DMS114 treated with DMSO at 0.1 percent for 48 hours (cell line): ENCODE measurements around the gene CASKIN2.
"Not testable (repeated sequence)": the region's sequence is repeated elsewhere in the genome, so short reads cannot be mapped to it uniquely, and the experiment has no call there.

Source experiments
- DNase-seq: peaks from one replicate; lab custom pipeline; 2025; ENCODE audit not compliant: unreplicated experiment; lab: John Stamatoyannopoulos, UW

Gene CASKIN2

DNA sequence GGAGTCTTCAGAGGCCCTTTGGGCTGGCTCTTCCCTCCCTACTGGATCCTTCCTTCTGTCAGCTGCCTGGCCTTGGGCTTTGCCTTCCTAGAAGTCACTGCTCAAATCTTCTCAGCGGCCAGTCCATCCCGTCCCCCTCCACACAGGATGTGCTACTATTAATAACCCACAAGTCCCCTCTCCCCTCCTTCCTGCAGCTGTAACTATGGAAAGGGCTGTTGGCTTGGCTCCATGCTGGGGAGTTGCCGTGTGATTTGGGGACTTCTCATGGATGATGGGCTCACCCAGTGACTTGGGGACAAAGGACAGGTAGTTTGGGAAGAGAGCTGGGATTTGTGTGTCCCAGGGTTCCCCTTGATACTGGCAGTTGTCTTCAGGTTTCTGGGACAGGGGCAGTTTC, 39.5 kb downstream of the CASKIN2 start:
- no peak for DNase-seq

- no peak for DNase-seq
Measured at GRCh38 chr17:75475144-75475835, 40.0 kb downstream of the CASKIN2 start.

DNA sequence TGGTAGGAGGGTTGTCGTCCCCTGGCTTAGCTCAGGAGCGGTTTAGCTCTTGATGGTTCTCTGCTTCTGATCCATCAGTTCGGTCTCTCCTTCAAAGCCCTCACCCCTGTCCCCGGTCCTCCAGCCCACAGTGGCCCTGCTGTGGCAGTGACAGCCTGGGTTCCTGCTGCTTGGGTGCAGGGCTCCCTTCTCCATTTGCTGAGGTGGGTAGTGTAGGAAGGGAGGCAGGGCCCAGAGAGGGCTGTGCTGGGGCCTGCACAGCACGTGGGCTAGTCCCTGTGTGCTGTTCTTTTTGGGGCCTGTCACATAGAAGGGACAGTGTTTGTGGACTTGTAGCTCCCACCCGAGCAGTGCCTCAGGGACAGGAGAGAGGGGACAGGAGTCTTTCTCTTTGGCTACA, 40.6 kb downstream of the CASKIN2 start:
- no peak for DNase-seq

DNA sequence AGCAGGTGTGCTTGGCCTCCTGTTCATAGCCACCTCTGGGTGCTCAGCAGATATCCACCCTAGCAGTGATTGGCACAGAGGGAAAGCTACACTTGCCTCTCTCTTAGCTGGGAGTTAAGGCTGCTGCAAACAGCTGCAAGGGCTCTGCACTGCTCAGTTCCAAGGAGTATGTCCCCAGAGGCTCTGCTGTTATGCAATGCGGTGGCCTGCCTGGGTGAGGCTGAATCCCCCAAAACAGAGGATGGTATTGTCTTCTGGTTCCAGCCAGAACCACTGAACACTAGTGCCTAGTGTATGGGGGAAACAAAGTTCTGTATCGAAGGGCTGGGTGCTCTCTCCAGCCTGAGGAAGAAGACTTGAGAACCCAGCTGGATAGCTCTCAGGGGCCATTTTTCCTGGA, 42.1 kb downstream of the CASKIN2 start:
- DNase-seq = no peak

- DNase-seq = no peak
Measured at GRCh38 chr17:75472119-75472518, 43.2 kb downstream of the CASKIN2 start.

- no peak for DNase-seq
Measured at GRCh38 chr17:75471207-75471606, 44.1 kb downstream of the CASKIN2 start.

DNA sequence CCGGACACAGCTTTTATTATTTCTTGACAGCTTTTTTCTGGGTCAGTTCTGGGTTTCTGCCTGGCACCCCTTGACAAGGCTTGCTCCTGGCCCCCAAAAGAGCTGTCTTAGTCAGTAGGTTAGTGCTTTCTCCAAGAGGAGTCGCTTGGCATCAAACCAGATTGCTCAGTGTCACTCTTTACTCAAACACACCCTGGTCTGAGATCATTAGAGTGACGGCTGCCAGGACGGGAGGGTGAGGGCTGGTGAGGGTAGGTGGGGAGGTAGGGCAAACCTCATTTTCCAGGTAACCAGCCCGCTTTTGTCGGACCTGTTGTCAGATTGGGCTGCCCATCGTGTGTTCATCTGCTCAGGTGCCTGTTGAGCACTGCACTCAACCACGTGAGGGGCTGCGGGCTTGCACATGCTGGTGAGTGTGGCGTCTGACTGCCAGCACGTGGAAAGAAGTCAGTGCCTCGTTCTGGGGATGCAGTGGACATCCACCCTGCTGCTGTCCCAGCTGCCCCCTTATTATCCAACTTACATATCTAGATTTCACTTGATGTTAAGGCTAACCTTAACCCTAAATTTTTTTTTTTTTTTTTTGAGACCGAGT, 46.5 kb downstream of the CASKIN2 start:
- DNase-seq = no peak

GRCh38 chr17:75468291-75468754, 47.0 kb downstream of the CASKIN2 start:
- DNase-seq = no peak

DNA sequence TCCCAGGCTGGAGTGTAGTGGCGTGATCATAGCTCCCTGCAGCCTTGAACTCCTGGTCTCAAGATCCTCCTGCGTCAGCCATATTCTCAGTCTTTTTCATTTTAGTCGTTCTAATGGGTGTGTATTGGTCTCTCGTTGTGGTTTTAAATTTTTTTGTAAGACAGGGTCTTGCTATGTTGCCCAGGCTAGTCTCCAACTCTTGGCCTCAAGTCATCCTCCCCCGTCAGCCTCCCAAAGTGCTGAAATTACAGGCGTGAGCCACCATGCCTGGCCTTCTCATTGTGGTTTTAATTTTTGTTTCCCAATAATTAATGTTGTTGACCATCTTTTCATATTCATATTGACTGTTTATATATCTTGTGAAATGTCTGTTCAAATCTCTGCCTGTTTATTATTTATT, 50.3 kb downstream of the CASKIN2 start:
- no peak for DNase-seq

DNA sequence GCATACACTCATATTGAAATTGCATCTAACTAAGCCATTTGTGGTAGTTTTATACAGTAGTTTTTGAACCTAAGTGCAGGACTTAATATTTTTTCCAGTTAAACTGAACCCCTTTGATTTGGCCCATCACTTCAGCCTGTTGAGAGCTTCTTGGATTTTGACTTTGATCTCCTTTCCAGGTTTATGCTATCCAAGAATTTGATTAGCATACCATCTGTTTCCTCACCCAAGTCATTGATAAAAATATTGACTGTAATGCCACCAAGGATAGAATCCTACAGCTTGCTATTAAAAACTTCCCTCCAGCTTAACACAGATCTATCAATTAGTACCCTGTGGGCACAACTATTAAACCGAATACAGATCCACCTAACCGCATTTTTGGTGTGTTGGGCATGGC, 51.7 kb downstream of the CASKIN2 start:
- no peak for DNase-seq

DNA sequence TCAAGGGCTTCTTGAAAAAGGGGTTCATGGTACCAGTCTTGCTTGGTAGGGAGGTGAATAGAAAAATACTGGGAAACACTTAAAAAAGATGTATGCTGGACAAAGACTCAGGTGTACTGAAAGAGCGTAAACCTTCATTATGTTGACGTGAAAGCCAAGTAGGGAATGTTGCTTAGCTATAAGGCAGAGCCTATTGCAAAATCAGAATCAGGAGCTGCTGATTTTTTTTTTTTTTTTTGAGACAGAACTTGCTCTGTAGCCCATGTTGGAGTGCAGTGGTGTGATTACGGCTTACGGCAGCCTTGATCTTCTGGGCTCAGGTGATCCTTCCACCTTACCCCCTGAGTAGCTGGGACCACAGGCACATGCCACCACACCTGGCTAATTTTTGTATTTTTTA, 55.0 kb downstream of the CASKIN2 start:
- DNase-seq = no peak

DNA sequence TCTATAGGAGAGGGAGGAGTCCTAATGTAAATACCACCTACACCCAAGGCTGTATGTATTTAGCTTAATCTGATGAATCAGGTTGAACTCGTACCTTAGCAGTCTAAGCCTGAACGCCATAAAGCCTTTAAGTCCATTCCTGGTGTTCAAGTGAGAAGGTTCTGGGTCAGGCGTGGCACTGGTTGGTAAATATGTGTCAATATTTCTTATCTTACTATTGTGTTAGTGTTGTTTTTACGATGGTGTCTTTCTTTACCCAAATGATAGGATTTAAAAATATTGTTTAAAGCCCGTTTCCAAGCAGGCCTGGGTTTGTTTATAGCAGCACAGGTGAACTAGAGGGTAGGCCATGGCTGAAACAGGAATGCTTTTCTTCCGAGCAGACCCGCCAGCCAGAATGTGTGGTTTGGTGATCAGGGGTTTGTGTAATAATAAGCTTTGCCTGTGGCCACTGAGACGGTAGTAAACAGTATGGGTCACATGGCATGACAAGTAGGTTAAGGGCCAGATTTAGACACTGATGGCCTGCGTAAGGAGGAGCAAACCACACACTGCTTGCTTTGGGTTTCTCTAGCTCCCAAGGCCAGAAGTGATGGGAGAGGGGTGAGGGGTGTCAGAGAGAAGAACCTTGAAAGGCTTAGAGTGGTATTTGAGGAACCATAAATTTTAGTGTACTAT, 55.6 kb downstream of the CASKIN2 start:
- no peak for DNase-seq

DNA sequence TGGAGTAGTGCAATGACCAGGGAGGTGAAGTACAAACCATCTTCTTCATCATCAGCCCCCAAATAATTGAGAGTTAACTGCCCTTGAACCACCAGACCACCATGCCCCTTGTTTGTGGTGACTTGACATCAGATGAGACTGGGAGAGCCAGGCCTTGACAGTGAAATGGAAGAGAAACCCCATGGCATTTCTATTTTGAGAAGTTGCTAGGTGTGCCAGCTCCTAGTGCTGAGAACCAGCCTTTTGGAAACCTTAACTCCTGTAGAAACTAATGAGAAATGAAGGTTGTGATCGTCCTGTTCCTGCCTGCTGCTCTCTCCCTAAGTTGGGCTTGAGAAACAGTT, 56.1 kb downstream of the CASKIN2 start:
- DNase-seq = no peak

DNA sequence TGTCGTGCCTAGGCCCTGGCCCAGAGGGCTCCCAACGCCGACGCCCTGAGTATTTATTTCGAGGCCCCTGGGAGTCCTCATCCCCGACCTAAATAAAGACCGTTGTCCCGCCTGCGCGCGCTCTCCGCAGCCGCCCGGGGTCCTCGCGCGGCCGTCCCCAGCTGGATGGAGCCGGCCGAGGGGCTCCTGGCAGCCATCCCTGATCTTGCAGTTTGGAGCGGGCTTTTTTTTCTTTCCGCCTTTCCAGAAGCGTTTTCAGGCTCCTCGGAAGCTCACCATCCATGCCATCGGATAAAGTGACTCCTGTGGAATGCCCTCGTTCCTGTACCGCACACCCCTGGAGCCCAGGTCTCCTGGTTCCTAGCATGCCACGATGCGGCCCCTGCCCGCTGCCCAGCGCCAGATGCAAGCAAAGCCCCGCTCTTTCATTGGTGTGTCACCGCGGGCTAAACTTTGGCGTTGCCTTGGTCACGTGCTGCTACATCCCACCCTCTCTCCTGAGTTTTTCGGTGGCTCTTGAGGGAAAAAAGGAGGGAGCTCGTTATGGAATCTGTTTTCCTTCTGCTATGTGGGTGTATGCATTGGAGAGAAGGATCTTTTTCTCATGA, 58.2 kb downstream of the CASKIN2 start:
- DNase-seq = peak; percentile 40

DNA sequence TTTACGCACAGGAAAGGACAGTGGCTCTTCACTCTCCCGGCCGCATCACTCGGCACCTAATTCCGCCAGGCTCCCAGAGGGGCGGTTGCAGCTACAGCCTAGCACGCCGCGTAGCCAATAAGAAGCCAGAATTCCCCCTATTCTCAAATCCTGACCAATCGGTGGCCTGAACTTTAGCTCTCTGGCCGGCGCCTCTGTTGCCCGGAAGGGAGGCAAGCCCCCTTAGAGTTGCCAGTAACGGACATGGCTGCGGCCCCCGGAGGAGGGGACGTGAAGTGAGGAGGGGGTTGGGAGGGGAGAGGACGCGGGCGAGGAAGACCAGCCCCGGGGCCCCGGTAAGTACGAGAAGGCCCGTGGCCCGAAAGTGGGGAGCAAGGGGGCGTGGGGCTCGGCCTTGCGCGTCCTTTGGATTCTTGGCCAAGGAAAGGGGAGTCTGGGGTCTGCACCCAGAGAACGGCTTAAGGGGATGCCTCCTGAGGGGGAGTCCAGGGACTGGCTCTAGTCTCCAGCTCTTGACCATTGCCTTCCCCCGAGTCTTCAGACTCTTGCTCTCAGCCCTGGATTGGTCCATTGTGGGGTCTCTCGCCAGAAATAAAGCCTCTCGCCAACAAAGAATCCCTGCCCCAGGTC, 58.8 kb downstream of the CASKIN2 start, which contains the start of gene TMEM94:
TMEM94 (plus strand) TSS at position 219 of the 630 bp plus-strand sequence. CDS start 15,271 bp downstream, outside the sequence.
- peak; percentile 96 for DNase-seq

DNA sequence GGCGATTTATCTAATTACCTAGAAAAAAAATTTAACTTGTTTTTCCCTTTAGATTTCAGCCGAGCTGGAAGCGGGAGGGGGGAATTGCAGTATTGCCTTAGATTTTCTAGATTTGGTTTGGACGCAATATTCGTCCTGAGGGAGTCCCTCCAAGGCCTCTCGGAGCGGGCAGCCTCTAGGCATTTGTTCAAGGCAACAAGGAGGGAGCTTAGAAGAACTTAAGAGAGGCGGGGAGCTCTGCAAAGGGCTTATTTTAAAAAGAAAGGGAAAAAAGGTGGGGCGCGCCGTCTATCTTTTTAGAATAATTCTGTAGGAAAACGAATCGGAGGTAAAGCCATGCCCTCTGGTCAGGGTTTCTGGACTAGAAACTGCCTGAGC, 59.3 kb downstream of the CASKIN2 start:
- DNase-seq = no peak

DNA sequence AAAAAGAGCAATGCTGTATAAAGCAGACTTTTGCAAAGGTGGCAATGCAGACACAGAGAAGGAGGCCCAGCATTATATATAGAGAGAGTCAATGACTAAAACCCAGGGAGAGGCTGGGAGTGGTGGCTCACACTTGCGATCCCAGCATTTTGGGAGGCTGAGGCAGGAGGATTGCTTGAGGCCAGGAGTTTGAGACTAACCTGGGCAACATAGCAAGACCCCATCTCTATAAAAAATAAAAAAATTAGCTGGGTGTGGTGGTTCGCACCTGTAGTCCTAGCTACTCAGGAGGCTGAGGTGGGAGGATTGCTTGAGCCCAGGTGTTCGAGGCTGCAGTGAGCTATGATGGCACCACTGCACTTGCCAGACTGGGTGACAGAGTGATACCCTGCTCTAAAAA, 60.7 kb downstream of the CASKIN2 start:
- not testable (repeated sequence) for DNase-seq

GRCh38 chr17:75454193-75454592, 61.1 kb downstream of the CASKIN2 start:
- DNase-seq = no peak

- no peak for DNase-seq
Measured at GRCh38 chr17:75450270-75450669, 65.1 kb downstream of the CASKIN2 start.
